OCI-LY3 (cell line): ENCODE data around the gene TMEM11.

Experiments
- H2AFZ ChIP-seq: fragments of 200-600, 300-600 bp; shearing (Covaris generic); 2 replicates; pipeline ENCODE4 v1.6.0; 2014; ENCODE audit warnings: antibody characterized with exemption, low read depth, low read length
- H3K27ac ChIP-seq: fragments of 200-600, 300-600 bp; sonication (generic); 2 replicates; pipeline ENCODE4 v1.5.1; 2014; ENCODE audit warnings: mild to moderate bottlenecking, low read length, moderate library complexity, mixed read lengths
- H3K27me3 ChIP-seq: fragments of 200-600, 300-600 bp; sonication (generic); 2 replicates; pipeline ENCODE4 v1.6.1; 2014; ENCODE audit warnings: low read depth, low read length, mixed read lengths
- H3K36me3 ChIP-seq: fragments of 200-600, 300-600 bp; sonication (generic); replicated peaks from 2 replicates; pipeline ENCODE3; 2014; ENCODE audit warnings: low read depth, low read length, mixed read lengths
- H3K4me1 ChIP-seq: fragments of 300-600, 200-600 bp; sonication (generic); 2 replicates; pipeline ENCODE4 v1.6.1; 2014; ENCODE audit warnings: low read length, mixed read lengths
- H3K4me2 ChIP-seq: fragments of 200-600, 300-600 bp; sonication (generic); 2 replicates; pipeline ENCODE4 v1.6.1; 2014; ENCODE audit warnings: low read length, mixed read lengths
- H3K4me3 ChIP-seq: fragments of 300-600, 200-600 bp; sonication (generic); 2 replicates; pipeline ENCODE4 v1.5.1; 2014; ENCODE audit warnings: antibody characterized with exemption, mild to moderate bottlenecking, low read length, moderate library complexity
- H3K79me2 ChIP-seq: fragments of 300-600, 200-600 bp; shearing (Covaris generic); 2 replicates; pipeline ENCODE4 v1.6.1; 2014; ENCODE audit warnings: mild to moderate bottlenecking, low read length, mixed read lengths
- H3K9ac ChIP-seq: fragments of 300-600, 200-600 bp; shearing (Covaris generic); 2 replicates; pipeline ENCODE4 v1.6.0; 2014; ENCODE audit warnings: mild to moderate bottlenecking, low read length, moderate library complexity
- H3K9me3 ChIP-seq: fragments of 200-600, 300-600 bp; shearing (Covaris generic); 2 replicates; pipeline ENCODE4 v1.6.1; 2014; ENCODE audit warnings: low read length, mixed read lengths; ENCODE audit not compliant: insufficient read depth
- H4K20me1 ChIP-seq: fragments of 200-600, 300-600 bp; sonication (generic); 2 replicates; pipeline ENCODE4 v1.6.1; 2016; ENCODE audit warnings: low read length, mixed read lengths; ENCODE audit not compliant: insufficient read depth
- CTCF ChIP-seq: fragments of 200-600, 300-600 bp; sonication (generic); IDR thresholded peaks from 2 replicates; pipeline ENCODE4 v1.5.1; 2014; ENCODE audit warnings: antibody characterized with exemption, low read length, low read depth
- EZH2phosphoT487 ChIP-seq: fragments of 200-600 bp; shearing (Covaris generic); IDR thresholded peaks from 2 replicates; pipeline ENCODE4 v1.6.1; 2018; ENCODE audit warnings: antibody characterized with exemption, mixed run types, low read depth

TMEM11 gene

GRCh38 chr17:21189361-21189760 lies 24.6 kb downstream of the TMEM11 start:
- Histone ChIP-seq H3K79me2 (no peaks in the 10 kb centered on the region), H3K36me3 (no peaks in the 10 kb centered on the region), H3K4me1 (no peaks in the 10 kb centered on the region), H4K20me1 (no peaks in the 10 kb centered on the region), H2AFZ (no peak overlapping the region), H3K4me2 (no peak overlapping the region), H3K27ac (no peak overlapping the region), H3K4me3 (no peak overlapping the region), H3K9ac (no peak overlapping the region), H3K9me3 (no peaks in the 10 kb centered on the region), H3K27me3 (no peaks in the 10 kb centered on the region)
- TF ChIP-seq CTCF (no peak), EZH2phosphoT487 (no peak)

GRCh38 chr17:21186399-21187187 lies 27.4 kb downstream of the TMEM11 start:
- H3K9ac ChIP-seq, result no peak overlapping the region
- H3K79me2 ChIP-seq, result no peaks in the 10 kb centered on the region
- no peak overlapping the region for H3K27ac ChIP-seq
- H3K4me2 ChIP-seq, result no peak overlapping the region
- no peaks in the 10 kb centered on the region for H3K9me3 ChIP-seq
- H2AFZ ChIP-seq, result no peak overlapping the region
- H3K27me3 ChIP-seq, result no peaks in the 10 kb centered on the region
- no peaks in the 10 kb centered on the region for H4K20me1 ChIP-seq
- H3K36me3 ChIP-seq, result no peaks in the 10 kb centered on the region
- H3K4me3 ChIP-seq, result no peak overlapping the region
- TF ChIP-seq EZH2phosphoT487, result no peak
- TF ChIP-seq CTCF, result no peak
- H3K4me1 ChIP-seq, result no peaks in the 10 kb centered on the region

GRCh38 chr17:21185061-21185460 lies 28.9 kb downstream of the TMEM11 start:
- Histone ChIP-seq H3K4me3 (no peak overlapping the region), H3K27ac (no peak overlapping the region), H3K9ac (no peak overlapping the region), H3K27me3 (no peaks in the 10 kb centered on the region), H3K79me2 (no peaks in the 10 kb centered on the region), H3K9me3 (no peaks in the 10 kb centered on the region), H3K4me1 (no peaks in the 10 kb centered on the region), H2AFZ (no peak overlapping the region), H3K36me3 (no peaks in the 10 kb centered on the region), H3K4me2 (no peak overlapping the region), H4K20me1 (no peaks in the 10 kb centered on the region)
- TF ChIP-seq CTCF, result no peak
- TF ChIP-seq EZH2phosphoT487, result no peak

GRCh38 chr17:21184570-21184969 lies 29.4 kb downstream of the TMEM11 start:
- no peaks in the 10 kb centered on the region for H4K20me1 ChIP-seq
- H2AFZ ChIP-seq, result no peak overlapping the region
- H3K27me3 ChIP-seq, result no peaks in the 10 kb centered on the region
- H3K9ac ChIP-seq, result no peak overlapping the region
- no peaks in the 10 kb centered on the region for H3K9me3 ChIP-seq
- no peaks in the 10 kb centered on the region for H3K79me2 ChIP-seq
- no peak overlapping the region for H3K4me3 ChIP-seq
- no peak overlapping the region for H3K27ac ChIP-seq
- H3K36me3 ChIP-seq, result no peaks in the 10 kb centered on the region
- no peaks in the 10 kb centered on the region for H3K4me1 ChIP-seq
- TF ChIP-seq EZH2phosphoT487 (no peak), CTCF (no peak)
- no peak overlapping the region for H3K4me2 ChIP-seq
